ENCODE data around the gene TAS2R19.
"Not testable (repeated sequence)": the region's sequence is repeated elsewhere in the genome, so short reads cannot be mapped to it uniquely, and the experiment has no call there.

TAS2R19 gene, protein sequence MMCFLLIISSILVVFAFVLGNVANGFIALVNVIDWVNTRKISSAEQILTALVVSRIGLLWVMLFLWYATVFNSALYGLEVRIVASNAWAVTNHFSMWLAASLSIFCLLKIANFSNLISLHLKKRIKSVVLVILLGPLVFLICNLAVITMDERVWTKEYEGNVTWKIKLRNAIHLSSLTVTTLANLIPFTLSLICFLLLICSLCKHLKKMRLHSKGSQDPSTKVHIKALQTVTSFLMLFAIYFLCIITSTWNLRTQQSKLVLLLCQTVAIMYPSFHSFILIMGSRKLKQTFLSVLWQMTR

GRCh38 chr12:11022520-11022919 lies at the start of gene TAS2R19:
Gene TAS2R19 (minus strand): TSS chr12:11022620. CDS start chr12:11022571, 49 bp downstream.
- DNase-seq (ENCODE audit: low read depth): no peak

GRCh38 chr12:11071414-11071813 lies 49.0 kb upstream of the TAS2R19 start:
- DNase-seq (ENCODE audit: low read depth): no peak

DNA sequence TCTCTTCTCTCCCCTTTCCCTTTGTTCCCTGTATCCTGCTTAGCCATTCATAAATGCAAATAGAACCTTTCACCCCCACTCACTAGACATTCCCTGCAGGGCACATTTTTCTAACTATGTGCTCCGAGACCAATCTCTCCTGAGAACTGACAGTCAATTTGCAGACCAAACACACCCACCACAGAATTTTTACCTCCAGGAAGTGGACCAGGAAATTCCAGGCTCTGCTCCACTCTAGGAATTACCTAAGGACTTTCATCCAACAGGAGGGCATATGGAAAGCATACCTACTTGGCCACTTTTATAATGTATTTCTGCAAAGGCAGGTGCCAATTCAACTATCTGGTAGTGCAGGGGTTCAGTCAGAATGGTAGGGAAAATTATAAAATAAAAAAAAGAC lies 48.6 kb upstream of the TAS2R19 start:
- no peak for DNase-seq (ENCODE audit: low read depth)

- DNase-seq (ENCODE audit: low read depth): no peak
These were observed 47.5 kb upstream of the TAS2R19 start for GRCh38 chr12:11069854-11070365.

DNA sequence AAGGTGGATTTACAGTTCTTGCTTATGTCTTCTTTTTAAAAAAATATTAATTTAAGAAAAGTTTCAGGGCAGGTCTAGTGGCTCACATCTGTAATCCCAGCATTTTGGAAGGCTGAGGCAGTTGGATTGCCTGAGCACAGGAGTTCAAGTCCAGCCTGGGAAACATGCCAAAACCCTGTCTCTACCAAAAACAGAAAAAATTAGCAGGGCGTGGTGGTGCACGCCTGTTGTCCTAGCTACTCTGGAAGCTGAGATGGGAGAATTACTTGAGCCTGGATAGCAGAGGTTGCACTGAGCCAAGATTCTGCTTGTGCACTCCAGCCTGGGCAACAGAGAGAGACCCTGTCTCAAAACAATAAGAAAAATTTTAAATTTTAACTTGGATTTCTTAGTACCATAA lies 45.1 kb upstream of the TAS2R19 start:
- DNase-seq (ENCODE audit: low read depth): no peak

- not testable (repeated sequence) for DNase-seq (ENCODE audit: low read depth)
These were observed 39.8 kb upstream of the TAS2R19 start, which contains the start of gene TAS2R46 for GRCh38 chr12:11062194-11062593. Gene TAS2R46 (minus strand): TSS chr12:11062294. CDS start chr12:11062294, 0 bp downstream.

DNA sequence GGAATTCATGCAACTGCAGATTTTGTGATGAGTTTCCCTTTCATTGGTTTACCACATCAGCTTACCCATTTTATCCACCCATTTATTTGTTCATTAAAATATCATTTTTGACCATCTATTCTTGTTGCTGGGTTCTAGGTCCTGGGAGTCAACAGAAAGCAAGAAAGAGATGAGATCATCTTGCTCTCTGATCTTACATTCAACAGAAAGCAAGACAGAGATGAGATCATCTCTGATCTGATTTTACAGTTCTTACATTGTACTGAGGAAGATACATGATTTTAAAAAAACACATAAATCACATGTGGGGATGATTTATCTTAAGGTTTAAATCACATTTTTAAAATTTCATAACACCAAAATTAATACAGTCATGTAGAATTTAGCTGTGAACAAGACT lies 37.4 kb upstream of the TAS2R19 start:
- no peak for DNase-seq (ENCODE audit: low read depth)

GRCh38 chr12:11059041-11059440 lies 36.6 kb upstream of the TAS2R19 start:
- no peak for DNase-seq (ENCODE audit: low read depth)

GRCh38 chr12:11055306-11055705 lies 32.9 kb upstream of the TAS2R19 start:
- DNase-seq (ENCODE audit: low read depth): no peak

DNA sequence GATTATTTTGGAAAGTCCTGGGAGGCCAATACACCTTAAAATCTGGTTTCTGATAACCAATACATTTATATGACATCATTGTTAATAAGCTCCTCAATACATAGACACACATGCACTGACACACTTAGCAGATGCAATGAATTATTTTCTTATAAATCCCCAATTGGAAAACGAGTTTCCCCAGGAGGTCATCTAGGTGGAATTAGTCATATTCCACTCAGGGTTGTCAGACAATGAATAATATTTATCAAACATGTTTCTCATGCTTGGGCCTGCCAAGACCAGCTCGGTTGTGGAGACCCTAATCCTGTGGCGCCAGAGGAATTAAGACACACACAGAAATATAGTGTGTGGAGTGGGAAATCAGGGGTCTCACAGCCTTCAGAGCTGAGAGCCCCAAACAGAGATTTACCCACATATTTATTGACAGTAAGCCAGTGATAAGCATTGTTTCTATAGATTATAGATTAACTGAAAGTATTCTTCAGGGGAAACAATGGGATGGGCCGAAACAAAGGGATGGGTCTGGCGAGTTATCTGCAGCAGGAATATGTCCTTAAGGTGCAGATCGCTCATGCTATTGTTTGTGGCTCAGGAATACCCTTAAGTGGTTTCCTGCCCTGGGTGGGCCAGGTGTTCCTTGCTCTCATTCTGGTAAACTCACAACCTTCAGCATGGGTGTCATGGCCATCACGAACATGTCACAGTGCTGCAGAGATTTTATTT lies 27.5 kb upstream of the TAS2R19 start:
- not testable (repeated sequence) for DNase-seq (ENCODE audit: low read depth)

DNA sequence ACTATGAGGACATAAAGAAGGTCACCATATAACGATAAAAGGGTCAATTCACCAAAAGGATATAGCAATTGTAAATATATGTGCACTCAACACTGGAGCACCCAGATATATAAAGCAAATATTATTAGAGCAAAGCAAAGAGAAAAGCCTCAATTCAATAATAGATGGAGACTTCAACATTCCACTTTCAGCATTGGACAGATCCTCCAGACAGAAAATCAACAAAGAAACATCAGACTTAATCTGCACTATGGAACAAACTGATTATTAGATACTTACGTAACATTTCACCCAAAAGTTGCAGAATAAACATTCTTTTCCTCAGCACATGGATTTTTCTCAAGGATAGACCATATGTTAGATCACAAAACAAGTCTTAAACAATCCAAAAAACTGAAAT lies 18.9 kb upstream of the TAS2R19 start:
- not testable (repeated sequence) for DNase-seq (ENCODE audit: low read depth)

GRCh38 chr12:11040162-11040561 lies 17.7 kb upstream of the TAS2R19 start:
- no peak for DNase-seq (ENCODE audit: low read depth)

DNA sequence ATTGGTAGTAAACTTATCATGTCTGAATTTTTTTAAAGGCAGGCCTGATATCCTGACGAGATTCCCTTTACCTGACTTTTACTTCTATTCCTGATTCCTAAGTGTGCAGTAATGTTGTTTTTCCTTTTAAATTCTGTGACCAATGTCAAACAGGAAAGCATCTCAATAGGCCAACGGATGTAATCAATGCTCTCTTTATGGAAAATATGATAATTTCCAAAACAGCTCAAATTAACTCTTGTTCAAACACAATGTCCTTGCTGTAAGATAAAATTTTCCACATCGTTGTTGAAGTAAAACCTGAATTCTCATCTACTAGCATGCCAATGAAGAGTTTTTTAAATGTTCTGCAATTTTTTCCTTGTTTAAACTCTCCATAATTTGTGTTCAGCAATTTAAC lies 16.8 kb upstream of the TAS2R19 start:
- DNase-seq (ENCODE audit: low read depth): no peak

DNA sequence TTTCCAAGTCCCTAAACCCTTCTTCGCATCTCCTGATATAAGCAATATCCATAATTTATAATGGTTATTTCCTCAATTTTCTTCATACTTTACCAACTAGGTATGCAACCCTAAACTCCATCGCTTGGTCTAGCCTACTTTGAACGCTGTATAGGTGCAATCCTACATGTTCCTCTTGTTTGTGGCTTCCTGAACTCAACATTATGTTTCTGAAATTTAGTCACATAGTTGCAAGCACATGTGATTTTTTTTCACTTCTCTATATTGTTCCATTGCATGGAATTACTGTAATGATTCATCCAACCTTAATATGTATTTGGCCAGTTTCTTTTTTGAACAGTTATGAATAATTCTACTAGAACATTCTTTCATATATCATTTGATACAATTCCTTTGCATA lies 11.5 kb upstream of the TAS2R19 start:
- DNase-seq (ENCODE audit: low read depth): not testable (repeated sequence)

DNA sequence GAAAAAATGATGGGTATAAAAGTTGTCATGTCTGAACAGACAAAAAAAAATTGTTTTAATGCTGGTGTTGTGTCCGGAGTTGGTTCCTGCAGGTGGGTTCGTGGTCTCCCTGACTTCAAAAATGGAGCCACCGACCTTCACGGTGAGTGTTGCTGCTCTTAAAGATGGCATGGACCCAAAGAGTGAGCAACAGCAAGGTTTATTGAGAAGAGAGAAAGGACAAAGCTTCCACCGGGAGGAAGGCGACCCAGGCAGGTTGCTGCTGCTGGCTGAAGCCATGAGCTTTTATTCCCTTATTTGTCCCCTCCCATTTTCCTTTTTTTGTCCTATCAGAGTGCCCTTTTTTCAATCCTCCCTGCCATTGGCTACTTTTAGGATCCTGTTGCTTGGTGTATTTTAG lies 8.9 kb upstream of the TAS2R19 start, which contains the start of gene TAS2R31:
Gene TAS2R31 (minus strand): TSS at position 101 of the 400 bp plus-strand sequence. CDS start 72 bp downstream, at position 29.
- DNase-seq (ENCODE audit: low read depth): no peak

- no peak for DNase-seq (ENCODE audit: low read depth)
These were observed 3.7 kb upstream of the TAS2R19 start for GRCh38 chr12:11026118-11026517.

GRCh38 chr12:11023387-11023786 lies 967 bp upstream of the TAS2R19 start:
- DNase-seq (ENCODE audit: low read depth): no peak

DNA sequence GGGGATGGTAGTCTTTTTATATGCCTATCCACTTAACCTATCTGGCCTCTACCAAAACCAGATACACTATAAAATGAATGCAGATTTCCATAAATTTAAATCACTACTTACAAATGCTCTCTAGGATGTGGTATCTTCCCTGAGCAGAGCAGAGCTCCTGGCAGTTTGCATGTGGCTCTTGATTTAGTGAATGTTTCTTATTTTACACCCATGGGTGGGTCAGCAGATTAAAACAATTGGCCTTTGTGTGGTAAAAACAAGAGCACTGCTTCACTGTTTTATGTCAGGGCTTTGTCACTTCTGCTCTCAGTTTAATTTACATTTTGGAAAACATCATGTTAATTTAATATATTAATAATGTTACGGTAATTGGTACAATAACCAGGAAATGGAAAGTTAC lies 5.5 kb downstream of the TAS2R19 start:
- DNase-seq (ENCODE audit: low read depth): no peak

- DNase-seq (ENCODE audit: low read depth): no peak
These were observed 6.5 kb downstream of the TAS2R19 start for GRCh38 chr12:11015775-11016430.

DNA sequence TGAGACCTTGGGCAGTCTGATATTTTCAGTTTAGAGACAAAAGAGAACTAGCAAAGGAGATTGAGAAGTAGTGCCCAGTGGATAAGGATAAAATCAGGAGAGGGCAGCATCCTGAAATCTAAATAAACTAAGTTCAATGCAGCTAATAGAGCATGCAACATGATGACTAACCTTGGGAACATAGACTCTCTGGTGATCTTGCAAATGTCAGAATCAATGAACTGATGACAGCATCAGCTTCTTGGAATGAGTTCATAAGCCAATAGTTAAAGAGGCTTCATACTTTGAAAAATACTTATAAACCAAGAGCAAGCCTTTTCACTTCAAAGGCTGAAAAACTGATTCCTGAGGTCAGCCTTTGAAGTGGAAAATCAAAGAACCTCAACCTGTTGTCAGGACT lies 8.2 kb downstream of the TAS2R19 start:
- no peak for DNase-seq (ENCODE audit: low read depth)

DNA sequence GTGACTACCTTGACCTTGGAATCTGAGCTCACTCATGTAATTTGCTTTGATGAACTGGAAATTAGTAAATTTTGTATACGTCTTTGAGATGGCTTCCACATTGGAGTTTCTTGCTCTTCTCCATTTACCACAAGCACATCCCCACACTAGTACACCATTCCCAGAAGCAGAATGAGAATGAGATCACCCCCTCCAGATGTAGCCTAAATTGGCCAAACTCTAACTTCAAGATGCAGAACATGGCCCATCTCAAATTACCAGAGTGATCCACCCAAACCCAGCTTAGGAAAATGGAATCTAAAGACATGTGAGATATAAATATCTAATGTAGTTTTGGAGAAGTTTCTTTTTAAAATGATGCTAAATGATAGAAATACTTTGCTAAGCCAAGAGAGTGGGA lies 14.8 kb downstream of the TAS2R19 start:
- DNase-seq (ENCODE audit: low read depth): no peak

DNA sequence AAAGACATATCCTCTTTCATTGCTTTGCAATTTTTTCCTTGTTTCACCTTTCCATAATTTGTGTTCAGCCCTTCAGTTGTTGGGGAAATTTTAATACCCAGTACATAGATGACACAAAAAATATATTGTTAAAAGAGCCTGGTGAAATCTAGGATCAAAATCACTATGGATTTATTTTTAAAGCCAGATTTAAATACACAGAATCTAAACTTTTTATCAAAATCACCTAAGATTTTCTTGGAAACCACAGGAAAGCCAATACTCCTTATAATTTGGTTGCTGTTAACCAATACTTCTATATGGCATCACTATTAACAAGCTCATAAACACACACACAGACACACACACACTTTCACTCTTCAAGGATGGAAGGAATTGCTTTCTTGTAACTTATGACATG lies 24.2 kb downstream of the TAS2R19 start, which contains the start of gene TAS2R20:
Gene TAS2R20 (minus strand): TSS at position 101 of the 400 bp plus-strand sequence. CDS start 429 bp downstream, outside the sequence.
- DNase-seq (ENCODE audit: low read depth): no peak

Measured in activated T-helper 1 cell treated with Interleukin-2 at 50 U/mL for 16 hours (primary cell).